ENCODE measurements around the gene HDAC6. TPM values are rescaled to one million over a fixed set of nuclear protein-coding genes. Genes with fewer than 3 reads are reported as not detected.
"Not testable (repeated sequence)": the region's sequence is repeated elsewhere in the genome, so short reads cannot be mapped to it uniquely, and the experiment has no call there.

The HDAC6 gene
- total RNA-seq, 1 donor from 2014 or later, result 64.1 TPM

GRCh38 chrX:48789366-48790220 lies 12.3 kb upstream of the HDAC6 start:
- DNase-seq, result no peak

DNA sequence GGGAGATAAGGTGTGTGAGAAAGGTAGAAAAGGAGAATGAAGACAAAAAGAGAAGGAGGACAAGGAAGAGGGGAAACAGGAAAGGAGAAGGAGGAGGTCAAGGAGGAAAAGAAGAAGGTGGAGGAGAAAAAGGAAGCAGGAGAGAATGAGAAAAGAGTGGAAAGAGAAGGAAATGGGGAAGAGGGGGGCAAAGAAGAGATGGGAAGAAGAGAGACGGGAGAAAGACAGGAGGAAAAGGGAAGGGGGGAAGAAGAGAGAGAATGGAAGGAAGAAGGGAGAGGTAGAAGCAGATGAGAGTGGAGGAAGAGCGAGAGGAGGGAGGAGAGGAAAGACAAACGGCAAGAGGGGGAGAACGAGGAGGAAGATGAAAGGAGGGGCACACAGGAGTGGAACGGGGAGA lies 11.4 kb upstream of the HDAC6 start:
- no peak for DNase-seq

DNA sequence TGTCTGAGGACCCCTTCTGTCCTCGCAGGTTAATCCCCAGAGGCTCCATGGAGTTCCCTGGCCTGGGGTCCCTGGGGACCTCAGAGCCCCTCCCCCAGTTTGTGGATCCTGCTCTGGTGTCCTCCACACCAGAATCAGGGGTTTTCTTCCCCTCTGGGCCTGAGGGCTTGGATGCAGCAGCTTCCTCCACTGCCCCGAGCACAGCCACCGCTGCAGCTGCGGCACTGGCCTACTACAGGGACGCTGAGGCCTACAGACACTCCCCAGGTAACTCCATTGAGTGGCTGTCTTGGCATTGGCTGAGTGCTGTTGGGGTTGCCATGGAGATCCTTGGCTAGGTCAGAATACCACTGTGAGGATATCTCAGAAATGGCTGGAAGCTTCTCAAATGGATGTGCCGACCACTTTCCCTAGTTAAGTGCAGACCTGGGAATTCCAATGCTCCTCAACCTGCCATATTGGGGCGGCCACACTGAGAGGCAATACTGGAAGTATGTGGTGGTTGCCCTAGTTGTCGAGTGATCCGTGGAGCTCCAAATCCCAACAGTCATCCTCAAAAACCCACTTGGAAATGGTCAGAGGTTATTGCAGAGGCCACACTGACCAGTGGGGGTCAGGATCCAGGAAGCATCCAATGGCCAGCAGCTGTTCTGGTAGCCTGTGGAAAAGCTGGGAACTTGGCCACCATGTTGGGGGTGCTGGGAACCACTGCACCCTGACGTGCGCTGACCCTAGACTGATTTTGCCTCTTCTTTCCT lies 10.6 kb upstream of the HDAC6 start:
- no peak for DNase-seq

DNA sequence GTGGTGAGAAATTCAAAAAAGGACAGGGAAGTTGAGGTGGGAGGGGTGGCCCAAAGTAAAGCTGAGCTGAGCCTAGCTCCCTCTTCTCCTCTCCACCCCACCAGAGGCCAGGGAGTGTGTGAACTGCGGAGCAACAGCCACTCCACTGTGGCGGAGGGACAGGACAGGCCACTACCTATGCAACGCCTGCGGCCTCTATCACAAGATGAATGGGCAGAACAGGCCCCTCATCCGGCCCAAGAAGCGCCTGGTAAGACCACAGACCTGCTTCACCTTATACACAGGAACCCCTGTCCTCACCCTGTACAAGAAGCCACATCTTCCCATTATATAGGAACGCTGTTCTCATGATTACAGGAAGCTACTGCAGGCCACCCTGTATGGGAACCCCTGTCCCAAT lies 9.6 kb upstream of the HDAC6 start:
- no peak for DNase-seq

GRCh38 chrX:48793935-48794334 lies 7.9 kb upstream of the HDAC6 start:
- DNase-seq, result no peak

GRCh38 chrX:48794340-48794910 lies 7.4 kb upstream of the HDAC6 start:
- no peak for DNase-seq

- no peak for DNase-seq
These were observed 6.9 kb upstream of the HDAC6 start for GRCh38 chrX:48794911-48795515.

- DNase-seq, result no peak
These were observed 3.5 kb upstream of the HDAC6 start for GRCh38 chrX:48798318-48798717.

GRCh38 chrX:48800574-48801279 lies 1.1 kb upstream of the HDAC6 start:
- no peak for DNase-seq

- DNase-seq, result peak; percentile 52
These were observed 430 bp downstream of the HDAC6 start for GRCh38 chrX:48802089-48802904.

GRCh38 chrX:48802905-48803200 lies 986 bp downstream of the HDAC6 start:
- DNase-seq, result no peak

GRCh38 chrX:48806081-48806480 lies 4.2 kb downstream of the HDAC6 start:
- DNase-seq, result no peak

DNA sequence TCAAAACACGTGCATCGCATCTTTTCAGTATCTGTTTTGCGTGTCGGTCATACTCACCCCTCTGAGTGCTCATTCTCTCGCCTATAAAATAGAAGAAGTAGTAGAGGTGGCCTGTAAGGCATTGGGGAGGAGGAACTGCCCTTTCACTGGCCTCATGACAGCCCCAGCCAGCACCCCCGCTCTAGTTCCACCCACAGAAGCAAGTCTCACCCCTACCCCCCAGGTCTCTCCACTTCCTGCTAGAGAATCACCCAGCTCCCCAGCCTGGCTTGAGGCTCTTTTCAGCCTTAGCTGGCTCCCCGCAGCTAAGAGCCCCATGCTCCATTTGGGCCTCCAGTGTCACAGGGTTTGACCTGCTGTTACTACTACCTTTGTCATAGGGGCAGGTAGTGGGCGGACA lies 11.8 kb downstream of the HDAC6 start:
- DNase-seq, result no peak

DNA sequence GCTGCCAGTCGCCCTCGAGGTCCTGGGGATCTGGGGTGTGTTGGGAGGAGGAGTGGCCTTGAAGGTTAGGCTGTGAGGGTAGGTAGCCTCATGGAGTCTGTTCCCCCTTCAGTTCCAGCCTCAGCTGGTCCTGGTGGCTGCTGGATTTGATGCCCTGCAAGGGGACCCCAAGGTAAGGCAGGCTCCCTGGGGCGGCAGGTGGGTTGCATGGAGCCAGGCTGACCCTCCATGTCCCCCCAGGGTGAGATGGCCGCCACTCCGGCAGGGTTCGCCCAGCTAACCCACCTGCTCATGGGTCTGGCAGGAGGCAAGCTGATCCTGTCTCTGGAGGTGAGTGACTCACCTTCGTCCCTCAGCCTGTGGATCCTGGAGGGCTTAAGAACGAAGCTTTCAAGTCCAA lies 12.9 kb downstream of the HDAC6 start:
- DNase-seq, result no peak

DNA sequence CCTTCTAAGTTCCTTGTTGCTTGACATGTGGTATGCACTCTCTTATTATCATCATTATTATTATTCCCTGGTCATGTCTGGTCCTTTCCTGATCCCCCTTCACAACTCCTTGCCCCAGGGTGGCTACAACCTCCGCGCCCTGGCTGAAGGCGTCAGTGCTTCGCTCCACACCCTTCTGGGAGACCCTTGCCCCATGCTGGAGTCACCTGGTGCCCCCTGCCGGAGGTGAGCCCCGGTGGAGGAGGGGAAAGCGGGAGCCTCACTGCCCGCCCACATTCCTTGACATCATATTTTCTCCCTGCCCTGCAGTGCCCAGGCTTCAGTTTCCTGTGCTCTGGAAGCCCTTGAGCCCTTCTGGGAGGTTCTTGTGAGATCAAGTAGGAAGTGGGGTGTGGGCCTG lies 13.4 kb downstream of the HDAC6 start:
- no peak for DNase-seq

DNA sequence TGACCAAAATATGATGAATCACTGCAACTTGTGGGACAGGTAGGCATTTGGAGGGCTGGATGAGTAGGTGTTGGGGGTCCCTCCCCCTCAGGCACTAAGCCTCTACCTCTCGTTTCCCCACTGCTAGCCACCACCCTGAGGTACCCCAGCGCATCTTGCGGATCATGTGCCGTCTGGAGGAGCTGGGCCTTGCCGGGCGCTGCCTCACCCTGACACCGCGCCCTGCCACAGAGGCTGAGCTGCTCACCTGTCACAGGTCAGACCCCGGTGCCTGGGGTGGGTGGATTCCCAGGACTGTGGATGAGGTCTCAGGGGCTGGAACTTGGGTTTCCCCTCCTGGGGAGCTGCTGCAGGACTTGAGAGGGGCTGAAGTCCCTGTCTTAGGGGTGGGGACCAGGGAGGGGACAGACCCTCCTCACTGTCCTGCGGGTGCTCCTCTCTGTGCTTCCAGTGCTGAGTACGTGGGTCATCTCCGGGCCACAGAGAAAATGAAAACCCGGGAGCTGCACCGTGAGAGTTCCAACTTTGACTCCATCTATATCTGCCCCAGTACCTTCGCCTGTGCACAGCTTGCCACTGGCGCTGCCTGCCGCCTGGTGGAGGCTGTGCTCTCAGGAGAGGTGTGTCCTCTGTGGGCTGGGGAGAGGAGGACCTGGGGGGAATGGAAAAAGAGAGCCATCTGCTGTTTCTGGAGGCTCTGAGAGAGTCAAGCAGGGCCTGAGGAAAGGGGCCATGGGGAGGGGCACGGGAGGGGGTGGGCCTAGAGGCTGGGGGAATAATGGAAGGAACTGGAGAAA lies 14.3 kb downstream of the HDAC6 start:
- no peak for DNase-seq

DNA sequence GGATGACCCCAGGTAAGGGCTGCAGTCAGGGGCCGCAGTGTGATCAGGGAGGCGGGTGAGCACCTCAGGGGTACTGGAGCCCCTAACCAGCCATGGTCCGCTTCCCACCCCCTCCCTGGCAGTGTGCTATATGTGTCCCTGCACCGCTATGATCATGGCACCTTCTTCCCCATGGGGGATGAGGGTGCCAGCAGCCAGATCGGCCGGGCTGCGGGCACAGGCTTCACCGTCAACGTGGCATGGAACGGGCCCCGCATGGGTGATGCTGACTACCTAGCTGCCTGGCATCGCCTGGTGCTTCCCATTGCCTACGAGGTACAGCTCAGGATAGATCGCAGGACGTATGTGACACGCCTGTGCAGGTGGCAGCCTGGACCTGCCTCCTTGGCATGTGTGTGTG lies 16.2 kb downstream of the HDAC6 start:
- DNase-seq, result no peak

GRCh38 chrX:48818866-48819265 lies 17.0 kb downstream of the HDAC6 start:
- no peak for DNase-seq

- DNase-seq, result not testable (repeated sequence)
These were observed 17.5 kb downstream of the HDAC6 start for GRCh38 chrX:48819394-48819793.

DNA sequence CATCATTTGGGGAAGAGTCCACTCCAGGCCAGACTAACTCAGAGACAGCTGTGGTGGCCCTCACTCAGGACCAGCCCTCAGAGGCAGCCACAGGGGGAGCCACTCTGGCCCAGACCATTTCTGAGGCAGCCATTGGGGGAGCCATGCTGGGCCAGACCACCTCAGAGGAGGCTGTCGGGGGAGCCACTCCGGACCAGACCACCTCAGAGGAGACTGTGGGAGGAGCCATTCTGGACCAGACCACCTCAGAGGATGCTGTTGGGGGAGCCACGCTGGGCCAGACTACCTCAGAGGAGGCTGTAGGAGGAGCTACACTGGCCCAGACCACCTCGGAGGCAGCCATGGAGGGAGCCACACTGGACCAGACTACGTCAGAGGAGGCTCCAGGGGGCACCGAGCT lies 21.2 kb downstream of the HDAC6 start:
- no peak for DNase-seq

DNA sequence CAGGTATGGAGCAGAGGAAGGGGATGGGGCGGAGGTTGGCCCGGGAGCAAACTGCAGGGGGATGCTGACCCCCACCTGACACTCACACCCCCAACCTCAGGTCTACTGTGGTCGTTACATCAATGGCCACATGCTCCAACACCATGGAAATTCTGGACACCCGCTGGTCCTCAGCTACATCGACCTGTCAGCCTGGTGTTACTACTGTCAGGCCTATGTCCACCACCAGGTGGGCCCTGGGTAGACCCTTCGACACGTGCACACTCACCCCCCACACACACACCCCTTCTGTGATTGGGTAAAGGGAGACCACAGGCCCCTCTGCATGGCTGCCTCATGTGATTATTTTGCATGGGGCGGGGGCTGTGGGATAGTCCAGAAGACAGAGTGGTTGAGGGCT lies 22.2 kb downstream of the HDAC6 start:
- DNase-seq, result no peak

Data from occipital lobe (tissue), 2 donors.